ENCODE results near the gene SS18.
"Not testable (repeated sequence)": the region's sequence is repeated elsewhere in the genome, so short reads cannot be mapped to it uniquely, and the experiment has no call there.

Gene SS18, protein sequence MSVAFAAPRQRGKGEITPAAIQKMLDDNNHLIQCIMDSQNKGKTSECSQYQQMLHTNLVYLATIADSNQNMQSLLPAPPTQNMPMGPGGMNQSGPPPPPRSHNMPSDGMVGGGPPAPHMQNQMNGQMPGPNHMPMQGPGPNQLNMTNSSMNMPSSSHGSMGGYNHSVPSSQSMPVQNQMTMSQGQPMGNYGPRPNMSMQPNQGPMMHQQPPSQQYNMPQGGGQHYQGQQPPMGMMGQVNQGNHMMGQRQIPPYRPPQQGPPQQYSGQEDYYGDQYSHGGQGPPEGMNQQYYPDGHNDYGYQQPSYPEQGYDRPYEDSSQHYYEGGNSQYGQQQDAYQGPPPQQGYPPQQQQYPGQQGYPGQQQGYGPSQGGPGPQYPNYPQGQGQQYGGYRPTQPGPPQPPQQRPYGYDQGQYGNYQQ

DNA sequence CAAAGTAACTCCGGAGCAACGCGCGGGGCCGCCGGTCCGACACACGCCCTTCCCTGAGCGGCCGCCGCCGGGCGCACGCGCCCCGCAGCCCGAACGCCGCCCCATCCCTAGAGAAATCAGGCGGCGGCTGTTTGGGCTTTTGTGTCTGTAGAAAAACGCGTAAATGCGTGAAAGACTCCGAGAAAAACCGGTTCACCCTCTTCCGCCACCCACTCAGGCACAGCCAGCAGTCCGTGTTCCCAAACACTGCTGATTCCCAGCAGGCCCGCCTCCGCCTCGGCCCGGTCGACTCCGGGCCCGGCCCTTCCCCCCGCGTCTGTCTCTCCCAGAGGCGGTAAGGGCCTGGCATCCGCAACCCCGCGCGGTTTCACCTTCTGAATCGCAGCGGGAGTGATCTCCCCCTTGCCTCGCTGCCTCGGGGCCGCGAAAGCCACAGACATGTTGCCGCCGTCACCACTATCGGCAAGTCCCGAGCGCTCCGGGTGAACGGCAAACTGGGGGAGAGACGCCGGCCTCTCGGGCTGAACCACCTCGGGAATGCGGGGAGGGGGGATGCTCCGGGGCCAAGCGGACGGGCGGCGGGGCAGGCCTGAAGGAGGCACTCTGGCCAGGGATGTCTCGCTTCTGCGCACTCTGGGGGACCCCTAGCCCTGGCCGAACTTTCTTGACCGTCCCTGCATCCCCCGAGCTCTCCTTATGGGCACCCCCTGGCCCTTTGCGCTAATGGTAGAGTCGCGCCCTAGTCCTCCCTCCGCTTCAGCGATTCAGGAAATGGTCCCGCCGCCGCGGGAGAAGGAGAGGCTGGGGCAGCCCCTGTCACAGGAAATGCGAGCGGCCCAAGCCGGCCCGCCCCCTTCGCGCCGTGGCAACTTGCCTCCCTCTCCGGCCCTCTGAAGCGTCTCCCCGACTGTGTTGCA lies at the start of gene SS18:
SS18 (minus strand) TSS at position 484 of the 917 bp plus-strand sequence; CDS start at position 440, 44 bp downstream.
- peak; percentile 91 for DNase-seq (ENCODE audit: low spot score)

GRCh38 chr18:26135548-26135947 lies 45.1 kb upstream of the SS18 start:
- no peak for DNase-seq (ENCODE audit: low spot score)

DNA sequence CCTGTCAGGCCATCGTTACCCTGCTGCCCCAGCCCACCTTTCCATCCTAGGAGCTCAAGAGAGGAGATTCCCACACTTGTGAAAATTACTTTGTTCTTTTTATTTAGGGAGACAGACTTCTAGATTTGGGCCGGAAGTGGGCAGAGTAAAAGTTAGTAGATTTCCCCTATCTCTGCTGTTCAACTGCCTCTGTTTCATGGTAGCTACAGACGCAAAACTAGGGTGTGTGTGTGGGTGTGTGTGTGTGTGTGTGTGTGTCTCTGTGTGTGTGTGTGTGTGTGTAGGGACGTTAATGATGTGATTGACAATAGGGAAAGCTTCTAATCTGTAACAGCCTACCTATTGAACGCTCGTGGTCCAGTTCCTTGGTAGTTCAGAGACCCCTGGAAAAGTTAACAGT lies 43.7 kb upstream of the SS18 start:
- DNase-seq (ENCODE audit: low spot score), result no peak

DNA sequence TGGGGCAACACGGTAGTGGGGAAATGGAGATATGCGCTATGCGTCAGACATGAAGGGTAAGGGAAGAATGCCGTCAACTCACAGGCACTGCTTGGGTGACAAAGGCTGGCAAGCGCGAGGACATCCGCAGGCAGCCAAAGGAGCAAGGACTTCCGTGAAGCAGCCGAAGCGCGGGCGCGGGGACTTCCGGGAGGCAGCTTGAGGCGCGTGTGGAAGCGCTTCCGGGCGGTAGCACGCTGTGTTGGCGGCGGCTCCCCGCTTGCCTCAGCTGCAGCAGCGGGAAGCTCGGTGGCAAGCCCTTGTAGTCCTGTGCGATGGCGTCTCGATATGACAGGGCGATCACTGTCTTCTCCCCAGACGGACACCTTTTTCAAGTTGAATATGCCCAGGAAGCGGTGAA lies 43.2 kb upstream of the SS18 start, which contains the start of gene PSMA8:
PSMA8 (plus strand) TSS at position 218 of the 400 bp plus-strand sequence; CDS start at position 315, 97 bp downstream.
- DNase-seq (ENCODE audit: low spot score), result no peak

- DNase-seq (ENCODE audit: low spot score), result not testable (repeated sequence)
Observed at GRCh38 chr18:26128192-26128591, 37.8 kb upstream of the SS18 start.

- DNase-seq (ENCODE audit: low spot score), result no peak
Observed at GRCh38 chr18:26127786-26128185, 37.4 kb upstream of the SS18 start.

DNA sequence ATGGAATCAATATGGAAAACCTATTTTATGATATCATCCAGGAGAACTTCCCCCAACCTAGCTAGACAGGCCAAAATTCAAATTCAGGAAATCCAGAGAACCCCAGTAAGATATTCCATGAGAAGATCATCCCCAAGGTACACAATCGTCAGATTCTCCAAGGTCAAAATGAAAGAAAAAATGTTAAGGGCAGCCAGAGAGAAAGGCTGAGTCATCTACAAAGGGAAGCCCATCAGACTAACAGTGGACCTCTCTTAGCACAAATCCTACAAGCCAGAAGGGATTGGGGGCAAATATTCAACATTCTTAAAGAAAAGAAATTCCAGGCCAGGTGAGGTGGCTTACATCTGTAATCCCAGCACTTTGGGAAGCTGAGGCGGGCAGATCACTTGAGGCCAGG lies 31.6 kb upstream of the SS18 start:
- DNase-seq (ENCODE audit: low spot score), result not testable (repeated sequence)

- DNase-seq (ENCODE audit: low spot score), result no peak
Observed at GRCh38 chr18:26121476-26121875, 31.1 kb upstream of the SS18 start.

DNA sequence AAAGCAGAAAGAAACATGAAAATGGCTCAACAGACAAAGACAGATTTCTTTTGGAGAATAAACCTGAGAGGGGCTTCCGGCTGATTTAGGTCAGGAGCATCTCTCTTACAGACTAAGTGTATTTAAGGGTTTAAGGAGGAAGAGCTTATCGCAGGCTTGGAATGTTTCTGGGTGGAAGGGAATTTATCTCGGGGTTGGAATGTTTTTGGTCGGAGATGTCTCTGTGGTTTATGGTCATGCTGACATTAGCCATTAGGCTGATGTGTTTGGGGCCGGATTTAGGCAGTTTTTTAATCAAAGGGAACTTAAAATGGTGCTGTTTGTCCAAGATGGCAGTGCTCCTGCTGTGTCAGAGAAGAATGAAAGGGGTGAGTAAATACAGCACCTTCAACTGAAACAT lies 28.8 kb upstream of the SS18 start:
- no peak for DNase-seq (ENCODE audit: low spot score)

- DNase-seq (ENCODE audit: low spot score), result no peak
Observed at GRCh38 chr18:26104035-26104434, 13.6 kb upstream of the SS18 start.

GRCh38 chr18:26103579-26103978 lies 13.2 kb upstream of the SS18 start:
- no peak for DNase-seq (ENCODE audit: low spot score)

DNA sequence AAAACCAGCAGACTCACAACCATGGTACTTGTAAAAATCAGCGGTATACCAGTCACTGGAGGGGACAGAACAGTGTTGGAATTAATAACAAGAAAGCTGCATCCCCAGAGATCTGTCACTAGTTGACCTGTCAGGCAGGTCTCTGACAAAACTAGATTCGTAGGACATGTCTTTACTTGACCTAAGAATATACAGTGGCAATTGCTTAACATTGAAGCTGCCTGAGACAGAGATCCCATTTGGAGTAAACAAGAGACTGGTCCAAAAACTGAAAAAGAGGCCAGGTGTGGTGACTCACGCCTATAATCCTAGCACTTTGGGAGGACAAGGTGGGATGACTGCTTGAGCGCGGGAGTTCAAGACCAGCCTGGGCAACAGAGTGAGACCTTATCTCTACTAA lies 7.2 kb upstream of the SS18 start:
- DNase-seq (ENCODE audit: low spot score), result no peak

GRCh38 chr18:26096852-26097251 lies 6.4 kb upstream of the SS18 start:
- no peak for DNase-seq (ENCODE audit: low spot score)

GRCh38 chr18:26091047-26091630 lies 726 bp upstream of the SS18 start:
- peak; percentile 64 for DNase-seq (ENCODE audit: low spot score)

- peak; percentile 9 for DNase-seq (ENCODE audit: low spot score)
Observed at GRCh38 chr18:26089293-26090129, 902 bp downstream of the SS18 start.

- DNase-seq (ENCODE audit: low spot score), result peak; percentile 9
Observed at GRCh38 chr18:26088487-26088886, 1.9 kb downstream of the SS18 start.

DNA sequence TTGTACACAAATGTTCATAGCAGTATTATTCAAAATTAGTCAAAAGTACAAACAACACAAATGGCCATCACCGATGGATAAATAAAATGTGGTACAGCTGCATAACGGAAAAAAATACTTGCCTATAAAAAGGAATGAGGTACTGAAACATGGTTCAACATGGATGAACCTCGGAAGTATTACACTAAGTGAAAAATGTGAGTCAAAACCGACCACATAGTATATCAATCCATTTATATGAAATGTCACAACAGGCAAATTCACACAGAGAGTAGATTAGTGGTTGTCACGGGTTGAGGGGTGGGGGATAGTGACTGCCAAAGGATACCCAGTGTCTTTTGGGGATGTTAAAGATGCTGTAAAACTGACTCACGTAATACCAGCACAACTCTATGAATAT lies 3.5 kb downstream of the SS18 start:
- no peak for DNase-seq (ENCODE audit: low spot score)

DNA sequence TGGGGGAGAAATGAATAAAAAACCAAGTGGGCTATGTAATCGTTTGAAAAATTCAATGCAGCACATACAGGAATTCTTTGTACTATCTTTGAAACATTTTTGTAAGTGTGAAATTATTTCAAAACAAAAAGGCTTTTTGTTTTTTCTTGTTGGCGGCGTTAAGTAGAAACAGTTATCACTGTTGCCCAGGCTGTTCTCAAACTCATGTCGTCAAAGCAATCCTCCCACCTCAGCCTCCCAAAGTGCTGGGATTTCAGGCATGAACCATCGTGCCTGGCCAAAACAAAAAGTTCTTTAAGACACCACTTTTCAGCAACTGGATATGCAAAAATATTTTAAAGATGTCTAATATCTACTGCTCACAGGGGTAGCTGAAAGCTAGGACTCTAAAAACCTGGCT lies 5.4 kb downstream of the SS18 start:
- no peak for DNase-seq (ENCODE audit: low spot score)

DNA sequence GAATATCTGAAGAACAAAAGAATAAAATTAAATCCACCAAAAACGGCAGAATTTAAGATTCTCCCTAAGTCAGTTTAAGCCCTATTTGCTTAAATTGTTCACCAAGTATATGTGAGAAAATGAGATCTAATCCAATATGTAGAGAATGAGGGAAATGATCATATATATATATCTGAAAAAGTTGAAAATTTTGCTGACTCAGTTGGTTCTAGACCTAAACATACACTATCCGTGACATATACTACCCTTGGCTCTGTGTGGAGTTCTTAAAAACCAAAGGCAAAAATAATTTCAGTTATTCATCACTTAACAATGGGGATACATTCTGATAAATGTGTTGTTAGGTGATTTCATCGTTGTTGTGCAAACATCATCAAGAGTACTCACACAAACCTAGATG lies 7.3 kb downstream of the SS18 start:
- DNase-seq (ENCODE audit: low spot score), result no peak

DNA sequence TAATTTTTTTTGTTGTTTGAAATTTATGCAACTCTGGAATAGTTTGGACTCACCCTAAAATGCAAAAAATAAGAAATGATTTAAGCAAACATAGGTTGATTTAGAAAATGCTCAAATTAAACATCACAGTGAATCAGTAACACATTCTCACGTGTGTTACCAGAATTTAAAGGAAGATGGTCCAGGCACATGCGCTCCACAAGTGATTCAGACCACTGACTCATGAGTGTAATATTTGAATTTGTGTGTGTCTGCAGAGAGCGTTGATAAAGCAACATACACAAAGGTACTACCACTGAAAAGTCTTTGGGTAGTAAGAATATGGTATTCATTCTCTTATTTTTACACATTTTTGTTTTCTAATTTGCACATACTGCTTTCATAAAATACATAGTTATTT lies 7.9 kb downstream of the SS18 start:
- no peak for DNase-seq (ENCODE audit: low spot score)

- DNase-seq (ENCODE audit: low spot score), result no peak
Observed at GRCh38 chr18:26074246-26074645, 16.2 kb downstream of the SS18 start.

- DNase-seq (ENCODE audit: low spot score), result no peak
Observed at GRCh38 chr18:26073758-26074157, 16.7 kb downstream of the SS18 start.

Measured in hepatic stellate cell (primary cell).